PC-3 (cell line): ENCODE data around the gene KRTAP27-1. TPM values are rescaled to one million over a fixed set of nuclear protein-coding genes. Genes with fewer than 3 reads are reported as not detected.

ENCODE experiments used
- ATAC-seq: fragments of 200-7000 bp; cut with Tn5 transposase; 2 replicates; pipeline ENCODE4 v1.9.1; 2020; ENCODE audit warnings: mild to moderate bottlenecking, moderate library complexity
- Bru-seq: library from RNA; stranded (reverse); fragments of 400-500 nt; gene quantifications from one replicate; lab custom pipeline; 2021; lab: Mats Ljungman, UMichigan
- BruChase-seq, 2 experiments: library from RNA; stranded (reverse); fragments of 400-500 nt; gene quantifications; one replicate each; lab custom pipeline; 2021; lab: Mats Ljungman, UMichigan
- BruUV-seq: library from RNA; stranded (reverse); fragments of 400-500 nt; replicated peaks from 2 replicates; lab custom pipeline; 2021; lab: Mats Ljungman, UMichigan
- CTCF ChIA-PET: fragments of 300-600 bp; sonication (Branson Sonifier 250); formaldehyde crosslinking; loops from one replicate; lab custom pipeline; 2022; ENCODE audit warnings: antibody characterized with exemption; lab: Charles Lee
- POLR2A ChIA-PET: fragments of 300-600 bp; sonication (Branson Sonifier 250); formaldehyde crosslinking; loops from one replicate; lab custom pipeline; 2022; ENCODE audit warnings: antibody characterized with exemption; ENCODE audit not compliant: unreplicated experiment; lab: Charles Lee
- DNase-seq: peaks from one replicate; pipeline ENCODE4 v3.0.0-alpha.2; 2015
- H2AFZ ChIP-seq: fragments of 300-600 bp; sonication (generic); 2 replicates; pipeline ENCODE4 v1.6.0; 2016; ENCODE audit warnings: antibody characterized with exemption, low read length
- H3F3A ChIP-seq: fragments of 300-600 bp; sonication (generic); one replicate; pipeline ENCODE4 v1.6.0; 2017; ENCODE audit warnings: antibody characterized with exemption, low read length, control low read depth, mild to moderate bottlenecking; ENCODE audit not compliant: unreplicated experiment
- H3K27ac ChIP-seq: fragments of 300-600 bp; sonication (generic); 2 replicates; pipeline ENCODE4 v1.5.1; 2016; ENCODE audit warnings: mild to moderate bottlenecking, low read length
- H3K27me3 ChIP-seq: fragments of 300-600 bp; sonication (generic); 2 replicates; pipeline ENCODE4 v1.6.1; 2016; ENCODE audit warnings: low read length, mixed read lengths
- H3K36me3 ChIP-seq: fragments of 300-600 bp; sonication (generic); 2 replicates; pipeline ENCODE4 v1.6.1; 2016; ENCODE audit warnings: low read depth, mixed run types, low read length, mixed read lengths
- H3K4me1 ChIP-seq: fragments of 300-600 bp; sonication (generic); 2 replicates; pipeline ENCODE4 v1.5.1; 2016; ENCODE audit warnings: low read length; ENCODE audit not compliant: insufficient read depth
- H3K4me2 ChIP-seq: fragments of 300-600 bp; sonication (generic); 2 replicates; pipeline ENCODE4 v1.6.0; 2016; ENCODE audit warnings: low read length
- H3K4me3 ChIP-seq: fragments of 300-600 bp; sonication (generic); 2 replicates; pipeline ENCODE4 v1.5.1; 2016; ENCODE audit warnings: mild to moderate bottlenecking, low read length, mixed read lengths
- H3K79me2 ChIP-seq: fragments of 300-600 bp; sonication (generic); 2 replicates; pipeline ENCODE4 v1.6.1; 2017; ENCODE audit warnings: low read length, mixed read lengths
- H3K9ac ChIP-seq: fragments of 300-600 bp; sonication (generic); 2 replicates; pipeline ENCODE4 v1.6.0; 2016; ENCODE audit warnings: mild to moderate bottlenecking, low read length
- H3K9me2 ChIP-seq: fragments of 300-600 bp; sonication (generic); replicated peaks from 2 replicates; pipeline ENCODE4 v1.6.1; 2016; ENCODE audit warnings: mixed run types, low read length, mixed read lengths
- H3K9me3 ChIP-seq: fragments of 300-600 bp; sonication (generic); 2 replicates; pipeline ENCODE4 v1.6.1; 2016; ENCODE audit warnings: low read length, mixed read lengths
- H4K20me1 ChIP-seq: fragments of 300-600 bp; sonication (generic); 2 replicates; pipeline ENCODE4 v1.6.1; 2016; ENCODE audit warnings: low read length, mixed read lengths
- CTCF ChIP-seq: fragments of 300-600 bp; sonication (generic); conservative IDR thresholded peaks from 2 replicates; pipeline ENCODE4 v1.5.1; 2017; ENCODE audit warnings: antibody characterized with exemption, low read depth, mild to moderate bottlenecking, low read length
- EZH2 ChIP-seq: fragments of 300-600 bp; sonication (generic); IDR thresholded peaks from one replicate; pipeline ENCODE4 v1.6.1; 2017; ENCODE audit warnings: antibody characterized with exemption, mild to moderate bottlenecking, low read length; ENCODE audit not compliant: unreplicated experiment
- EZH2phosphoT487 ChIP-seq: fragments of 300-600 bp; sonication (generic); IDR thresholded peaks from 2 replicates; pipeline ENCODE4 v1.6.1; 2018; ENCODE audit warnings: mild to moderate bottlenecking, antibody characterized with exemption, low read length, borderline replicate concordance
- intact Hi-C: fragments of 100-400 bp; cut with micrococcal nuclease; formaldehyde crosslinking; loops from 2 replicates; pipeline ENCODE4 v1.9.0; 2023
- long read RNA-seq: library from polyadenylated mRNA; unstranded; transcript quantifications from one replicate; pipeline ENCODE4 v2.0.0, GENCODE V29; 2021; ENCODE audit not compliant: unreplicated experiment
- total RNA-seq: library from RNA; depleted of rRNA; stranded (reverse); fragments of >200 nt; gene quantifications from 2 replicates; pipeline ENCODE4 v1.2.3, GENCODE V29; 2014; rRNA removed

Gene KRTAP27-1
- total RNA-seq (not detected in 2 replicates), Bru-seq, nascent RNA (not detected), BruChase-seq, experiment 1, labeled RNA remaining after a 6-hour chase (not detected), BruChase-seq, experiment 2, labeled RNA remaining after a 2-hour chase (not detected)
- long read RNA-seq = 0 reads

DNA sequence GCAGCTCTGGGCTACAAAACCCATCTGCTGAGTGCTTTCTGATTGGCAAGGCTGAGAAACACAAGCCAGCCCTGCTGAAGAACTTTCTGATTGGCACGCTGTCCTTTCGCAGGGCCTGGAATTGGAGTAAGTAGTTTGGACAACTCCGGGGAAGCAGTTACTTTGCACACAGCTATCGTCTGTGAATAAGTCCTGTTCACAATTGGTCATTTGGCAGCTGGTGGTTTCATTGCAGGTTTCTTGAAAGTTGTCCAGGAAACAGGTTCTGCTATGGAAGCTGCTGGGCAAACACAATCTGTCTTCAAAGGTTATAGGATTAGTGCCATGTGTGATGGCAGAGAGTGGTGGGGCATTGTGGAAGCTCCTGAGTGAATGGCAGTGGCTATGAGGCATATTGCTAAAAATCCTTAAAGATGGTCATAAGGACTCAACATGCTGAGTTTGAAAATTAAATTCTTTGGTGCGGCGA, at the start of gene KRTAP27-1:
Gene KRTAP27-1, minus strand, starts transcription at position 419 of the 469 bp plus-strand sequence. Its CDS starts 26 bp downstream, at position 393.
- Histone ChIP-seq H3K4me2 (no peak within 1 kb of the TSS), H3K4me3 (no peak within 1 kb of the TSS), H3K27ac (peak within 1 kb of the TSS; percentile 78), H3K27me3 (no peaks in the 10 kb centered on the region), H3K36me3 (no peaks in the 10 kb centered on the region), H3K9ac (peak within 1 kb of the TSS; percentile 44), H3K9me3 (no peaks in the 10 kb centered on the region), H3K4me1 (peaks cover 19% of the 10 kb centered on the region), H3F3A (no peaks in the 10 kb centered on the region), H2AFZ (no peak within 1 kb of the TSS), H4K20me1 (no peaks in the 10 kb centered on the region), H3K9me2 (no peaks in the 10 kb centered on the region), H3K79me2 (no peaks in the 10 kb centered on the region)
- BruUV-seq = no TSS peak
- ChIA-PET POLR2A (no interaction called here), CTCF (interaction anchor here (0.6 kb wide), 1 partner anchor 47 kb away, joined by 4 read pairs; no protein-coding TSS in a partner anchor)
- intact Hi-C loops = no loop called here
- DNase-seq (peak; percentile 10), ATAC-seq (no peak)
- TF ChIP-seq CTCF = no peak
- no peak for TF ChIP-seq EZH2
- no peak for TF ChIP-seq EZH2phosphoT487

DNA sequence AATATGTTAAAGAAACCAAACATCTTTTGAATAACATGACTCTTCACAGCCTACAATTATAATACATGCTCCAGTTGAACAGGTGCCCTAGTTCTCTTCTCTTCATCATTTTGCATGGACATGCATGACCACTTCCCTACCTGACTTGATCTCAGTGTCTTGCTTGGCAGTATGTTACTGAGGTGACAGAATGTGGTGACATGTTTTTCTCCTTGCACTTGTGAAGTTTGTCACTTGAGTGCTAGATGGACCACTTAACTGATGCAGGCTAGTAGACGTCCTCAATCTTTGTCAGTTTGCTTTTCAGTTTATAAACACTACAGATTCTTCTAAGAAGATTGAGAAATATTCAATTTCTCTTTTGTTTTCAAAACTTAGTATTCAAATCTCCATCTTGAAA, 44.7 kb upstream of the KRTAP27-1 start:
- ATAC-seq (no peak), DNase-seq (no peak)
- H4K20me1 ChIP-seq = no peaks in the 10 kb centered on the region
- H3K9ac ChIP-seq = no peak overlapping the region
- POLR2A ChIA-PET = no interaction called here
- no peaks in the 10 kb centered on the region for H3K4me1 ChIP-seq
- peaks cover 20% of the 10 kb centered on the region; the same call in 1 of the 2 replicates for H3K27me3 ChIP-seq
- no peak overlapping the region for H2AFZ ChIP-seq
- H3K4me2 ChIP-seq = no peak overlapping the region
- intact Hi-C loops = no loop called here
- H3K36me3 ChIP-seq = no peaks in the 10 kb centered on the region
- BruUV-seq = no TSS peak
- CTCF ChIA-PET = no interaction called here
- no peaks in the 10 kb centered on the region for H3K79me2 ChIP-seq
- H3K9me3 ChIP-seq = no peaks in the 10 kb centered on the region
- H3F3A ChIP-seq = no peaks in the 10 kb centered on the region
- no peak overlapping the region for H3K27ac ChIP-seq
- TF ChIP-seq CTCF (no peak), EZH2 (no peak), EZH2phosphoT487 (no peak)
- no peaks in the 10 kb centered on the region for H3K9me2 ChIP-seq
- no peak overlapping the region for H3K4me3 ChIP-seq

DNA sequence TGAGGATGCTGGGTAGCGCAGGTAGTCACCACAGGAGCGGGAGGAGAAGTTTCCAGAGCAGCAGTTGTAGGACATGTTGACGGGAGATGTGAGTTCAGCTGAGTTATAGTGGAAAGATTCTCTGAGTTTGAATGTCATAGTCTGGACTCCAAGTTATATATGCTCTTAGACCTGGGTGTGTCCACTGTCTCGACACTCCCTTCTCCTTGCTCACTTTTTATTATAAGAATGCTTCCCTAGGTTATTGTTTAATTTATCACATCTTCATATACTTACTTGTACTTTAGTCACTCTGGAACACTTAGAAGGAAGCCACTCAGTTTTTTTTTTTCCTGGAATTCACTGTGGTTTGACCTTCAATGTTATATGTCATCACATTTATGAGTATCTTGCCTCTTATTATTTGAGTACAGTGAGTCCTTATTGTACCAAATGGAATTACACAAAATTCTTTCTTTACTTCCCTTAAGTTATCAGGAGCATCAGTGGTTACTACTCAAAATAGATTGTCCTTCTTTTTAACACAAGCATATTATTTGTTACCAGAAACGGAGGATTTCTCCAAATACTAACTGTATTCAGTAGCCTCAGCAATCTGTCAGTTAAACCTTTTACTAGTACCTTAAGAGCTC, 34.8 kb upstream of the KRTAP27-1 start, which contains the start of gene KRTAP13-2:
Gene KRTAP13-2, minus strand, starts transcription at position 133 of the 632 bp plus-strand sequence. Its CDS starts 58 bp downstream, at position 75.
- DNase-seq (peak; percentile 45), ATAC-seq (peak; percentile 48)
- H3K4me2 ChIP-seq = no peak within 1 kb of the TSS
- H3F3A ChIP-seq = no peaks in the 10 kb centered on the region
- intact Hi-C loops = no loop called here
- CTCF ChIA-PET = interaction anchor here (0.7 kb wide), 1 partner anchor 38 kb away, joined by 5 read pairs; no protein-coding TSS in a partner anchor
- POLR2A ChIA-PET = no interaction called here
- H3K27me3 ChIP-seq = peaks cover 14% of the 10 kb centered on the region
- H3K36me3 ChIP-seq = no peaks in the 10 kb centered on the region
- H3K9ac ChIP-seq = no peak within 1 kb of the TSS
- H3K4me3 ChIP-seq = no peak within 1 kb of the TSS
- H3K4me1 ChIP-seq = no peaks in the 10 kb centered on the region
- BruUV-seq = no TSS peak
- no peak for TF ChIP-seq CTCF
- no peak for TF ChIP-seq EZH2
- no peak for TF ChIP-seq EZH2phosphoT487
- no peaks in the 10 kb centered on the region for H3K9me2 ChIP-seq
- H2AFZ ChIP-seq = no peak within 1 kb of the TSS
- no peaks in the 10 kb centered on the region for H3K79me2 ChIP-seq
- no peaks in the 10 kb centered on the region for H3K9me3 ChIP-seq
- H4K20me1 ChIP-seq = no peaks in the 10 kb centered on the region
- no peak within 1 kb of the TSS for H3K27ac ChIP-seq
